Measurements from ENCODE around the gene ROBO1.

ROBO1 gene

DNA sequence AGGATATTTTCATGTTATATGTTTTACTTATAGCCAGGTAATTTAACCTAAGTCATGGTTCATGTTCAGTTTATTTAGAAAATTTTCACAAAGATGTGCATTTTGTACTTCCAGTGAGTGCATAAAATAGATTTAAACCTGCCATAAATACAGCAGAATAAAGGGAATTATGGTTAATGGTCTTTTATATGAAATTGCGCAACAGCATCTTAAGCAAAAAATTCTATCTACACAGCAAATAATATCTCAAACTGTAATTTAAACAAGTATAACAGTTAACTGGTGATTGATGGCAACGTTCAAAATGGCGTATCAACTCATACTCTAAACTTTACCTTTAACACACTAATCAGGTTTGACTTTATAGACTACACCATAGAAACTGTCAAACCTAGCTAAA lies 97.6 kb downstream of the ROBO1 start:
- no peak for DNase-seq (ENCODE audit: low read depth in 2 of 2)

DNA sequence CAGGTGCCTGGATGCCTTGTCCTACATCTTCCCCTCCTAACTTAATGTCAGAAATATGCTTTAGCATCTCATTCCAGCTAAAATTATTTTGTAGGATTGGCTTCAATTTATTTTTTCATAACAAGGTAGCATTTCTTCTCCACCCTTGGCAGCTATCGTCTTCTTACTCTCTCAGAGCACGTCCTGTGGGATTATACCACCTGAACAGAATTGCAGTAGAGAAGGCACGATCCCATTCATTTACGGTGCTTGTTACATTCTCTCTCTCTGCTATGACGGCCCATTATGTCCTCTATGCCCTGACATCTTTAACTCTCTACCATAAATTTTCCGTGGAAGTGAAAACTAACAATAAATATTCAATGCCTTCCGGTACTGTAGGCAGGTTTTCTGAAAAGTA lies 103.3 kb downstream of the ROBO1 start:
- no peak for DNase-seq (ENCODE audit: low read depth in 2 of 2)

DNA sequence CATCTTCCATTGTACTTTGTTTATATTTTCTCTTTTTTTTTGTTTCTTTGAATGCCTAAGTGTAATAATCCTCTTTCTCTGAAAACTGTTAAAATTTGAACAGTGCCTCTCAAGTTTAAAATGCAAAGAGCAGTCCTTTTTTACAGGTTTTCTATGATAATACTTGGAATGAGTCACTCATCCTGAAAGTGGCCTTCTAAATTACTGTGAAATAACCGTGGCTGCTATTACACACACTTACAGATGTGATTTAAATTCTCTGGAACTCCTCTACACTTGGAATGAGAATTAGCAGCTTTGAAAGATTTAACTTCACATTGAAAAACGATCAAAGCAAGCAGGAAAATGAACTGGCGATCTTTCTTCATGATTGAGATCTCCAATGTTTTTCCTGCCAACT lies 105.9 kb downstream of the ROBO1 start:
- no peak for DNase-seq (ENCODE audit: low read depth in 2 of 2)

DNA sequence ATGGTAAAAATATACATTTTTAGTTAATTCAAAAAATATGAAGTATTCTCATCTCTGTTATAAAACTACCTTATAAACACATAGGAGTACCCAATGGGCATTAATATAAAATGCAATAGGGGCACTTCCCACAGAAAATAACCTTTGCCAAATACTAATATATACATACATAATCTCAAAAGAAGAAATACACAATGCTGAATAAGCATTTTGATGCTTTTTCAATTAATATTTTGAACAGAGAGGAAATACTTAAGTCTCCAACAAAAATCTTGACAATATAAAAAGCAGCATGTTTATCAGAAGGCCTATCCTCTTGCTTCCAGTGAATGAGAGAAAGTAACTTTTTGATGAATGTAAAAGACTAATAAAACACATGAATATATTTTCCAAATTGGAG lies 110.7 kb downstream of the ROBO1 start:
- no peak for DNase-seq (ENCODE audit: low read depth in 2 of 2)

DNA sequence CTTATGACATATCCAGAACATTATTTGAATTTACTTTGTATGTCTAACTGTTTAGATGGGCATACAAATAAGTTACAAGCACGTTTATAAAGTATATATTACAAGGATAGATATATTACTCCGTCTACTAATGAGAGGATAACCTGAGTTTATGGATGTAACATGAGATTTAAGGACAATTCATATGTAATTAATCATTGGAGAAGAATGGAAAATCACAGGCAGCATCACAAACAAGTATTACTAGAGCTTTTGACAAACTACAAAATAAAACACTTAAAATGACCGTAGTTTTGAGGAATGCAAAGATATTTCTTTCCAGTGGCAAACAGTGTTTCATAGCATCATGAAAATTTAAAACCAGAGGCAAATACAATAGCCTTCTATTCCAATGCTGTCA lies 113.8 kb downstream of the ROBO1 start:
- DNase-seq (ENCODE audit: low read depth in 2 of 2): no peak

DNA sequence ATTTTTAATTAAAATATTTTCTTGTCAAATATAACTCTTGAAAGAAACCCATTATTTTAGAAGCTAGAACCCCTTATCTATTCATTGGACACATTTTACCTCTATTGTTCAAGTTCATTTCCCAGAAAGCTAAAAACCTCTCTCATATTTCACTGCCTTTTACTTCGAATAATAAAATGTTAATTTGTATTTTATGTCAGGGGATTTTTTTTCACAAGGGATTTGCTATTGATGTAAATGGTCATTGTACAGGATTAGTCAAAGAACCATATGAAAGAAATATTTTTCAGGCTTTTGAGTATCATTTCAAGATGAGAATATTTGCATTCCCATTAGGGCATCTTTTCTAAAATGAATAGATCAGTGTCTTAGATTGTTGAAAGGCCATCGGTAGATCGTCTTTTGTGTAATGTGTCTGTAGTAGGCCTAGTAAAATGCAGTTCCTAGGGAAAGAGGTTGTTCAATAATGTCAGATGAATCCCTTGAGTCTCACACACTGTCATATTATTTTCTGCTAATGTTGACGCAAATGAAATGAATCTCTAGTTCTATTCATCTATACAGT lies 114.5 kb downstream of the ROBO1 start:
- no peak for DNase-seq (ENCODE audit: low read depth in 2 of 2)

DNA sequence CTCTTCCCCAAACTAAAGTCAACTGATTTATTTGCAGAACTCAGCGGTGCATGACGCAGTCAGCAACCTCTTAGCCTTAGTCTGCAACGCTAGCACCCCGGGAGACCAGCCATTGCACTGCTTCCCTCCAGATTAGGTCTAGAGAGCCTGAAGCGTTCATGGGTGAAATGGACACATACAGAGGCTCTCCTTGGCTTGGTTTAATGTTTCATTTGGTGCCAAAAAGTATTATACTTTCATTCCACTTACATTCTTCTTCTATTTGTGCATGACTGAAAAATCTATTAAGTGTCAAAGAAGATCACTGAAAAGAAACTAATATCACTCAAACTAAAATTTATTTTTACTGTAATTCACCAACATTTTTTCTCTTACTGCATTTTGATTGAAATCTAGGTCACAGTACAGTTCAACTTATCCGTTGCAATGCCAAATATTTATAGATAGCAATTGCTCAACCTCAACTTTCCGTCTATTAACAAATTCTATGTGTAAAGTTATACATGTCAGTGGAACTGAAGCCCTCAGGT lies 116.2 kb downstream of the ROBO1 start:
- no peak for DNase-seq (ENCODE audit: low read depth in 2 of 2)

DNA sequence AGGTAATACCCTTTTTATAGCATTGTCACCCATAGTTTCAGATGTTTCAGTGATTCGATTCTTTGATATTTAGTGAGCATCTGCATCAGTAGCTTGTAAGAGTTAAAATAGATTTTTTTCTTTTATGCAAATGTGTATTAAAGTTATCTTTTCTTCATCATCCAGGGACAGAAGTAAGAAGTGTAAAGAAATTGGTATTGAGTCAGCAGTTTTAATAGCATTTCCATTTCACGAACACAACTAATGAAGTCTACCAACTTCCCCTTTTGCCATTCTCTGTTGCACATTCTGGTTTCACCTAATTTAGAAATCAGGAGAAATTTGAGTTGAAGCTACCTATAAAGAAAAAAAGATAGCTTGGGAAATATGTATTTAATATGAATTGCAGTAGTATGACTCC lies 127.9 kb downstream of the ROBO1 start:
- DNase-seq (ENCODE audit: low read depth in 2 of 2): no peak

DNA sequence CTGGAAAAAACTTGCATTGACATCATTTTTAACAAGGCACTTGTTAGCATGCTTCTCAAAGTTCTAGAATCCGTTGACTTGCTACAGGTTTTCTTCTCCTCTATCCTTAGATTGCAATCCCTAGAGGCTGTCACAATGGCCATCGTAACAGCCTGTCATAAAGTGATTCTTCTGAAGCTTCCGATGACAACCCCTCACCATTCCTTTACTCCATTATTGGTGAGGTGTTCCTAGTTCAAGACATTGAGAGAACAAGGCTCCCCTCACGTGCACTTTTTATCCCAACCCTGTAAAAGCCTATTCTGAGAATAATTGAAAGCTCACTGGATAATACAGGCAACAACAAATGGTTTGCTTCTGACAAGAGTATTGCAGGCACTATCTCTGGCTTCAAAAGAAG lies 131.4 kb downstream of the ROBO1 start:
- DNase-seq (ENCODE audit: low read depth in 2 of 2): no peak

DNA sequence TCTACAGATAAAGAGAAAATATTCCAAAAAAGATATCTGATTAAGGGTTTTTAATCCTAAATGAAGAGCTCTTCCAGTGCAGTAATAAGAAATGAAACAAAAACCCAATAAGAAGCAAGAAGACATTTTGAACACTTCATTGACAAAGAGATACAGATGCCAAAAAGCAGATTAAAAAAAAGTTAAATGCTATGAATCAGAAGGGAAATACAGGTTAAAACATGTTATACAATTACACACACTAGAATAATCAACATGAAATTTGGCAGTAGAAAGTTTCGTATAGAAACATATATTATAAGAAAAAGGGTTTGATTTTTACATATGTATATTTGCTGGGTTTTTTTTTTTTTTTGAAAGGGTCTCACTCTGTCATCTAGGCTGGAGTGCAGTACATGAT lies 135.0 kb downstream of the ROBO1 start:
- DNase-seq (ENCODE audit: low read depth in 2 of 2): no peak

DNA sequence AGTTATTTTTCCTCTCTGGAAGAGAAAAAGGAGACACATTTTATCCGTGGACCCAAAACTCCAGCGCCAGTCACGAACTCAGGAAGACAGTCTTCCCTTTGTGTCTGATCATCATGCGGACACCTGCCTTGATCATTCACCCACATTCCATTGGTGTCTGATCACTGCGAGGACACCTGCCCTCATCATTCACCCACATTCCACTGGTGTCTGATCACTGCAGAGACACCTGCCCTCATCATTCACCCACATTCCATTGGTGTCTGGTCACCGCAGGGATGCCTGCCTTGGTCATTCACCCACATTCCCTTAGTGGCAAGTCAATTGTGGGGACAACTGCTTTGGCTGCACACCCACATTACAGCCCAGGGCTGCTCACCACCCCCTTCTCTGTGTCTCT lies 148.9 kb downstream of the ROBO1 start:
- DNase-seq (ENCODE audit: low read depth in 2 of 2): no peak

DNA sequence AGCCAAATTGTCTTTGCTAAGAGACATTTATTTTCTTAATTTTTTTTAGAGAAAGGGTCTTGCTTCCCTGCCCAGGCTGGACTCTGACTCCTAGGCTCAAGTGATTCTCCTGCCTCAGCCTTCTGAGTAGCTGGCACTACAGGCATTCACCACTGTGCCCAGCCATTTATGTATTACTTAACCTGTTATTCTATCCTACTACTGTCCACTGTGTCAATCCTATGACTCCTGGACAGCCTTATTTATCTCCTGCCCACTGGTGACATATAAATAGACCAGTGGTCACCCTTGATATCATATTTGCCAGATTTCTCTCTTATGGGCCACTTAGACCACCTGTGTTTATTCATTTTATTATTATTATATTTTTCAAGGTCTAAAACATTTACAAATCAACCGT lies 161.4 kb downstream of the ROBO1 start:
- no peak for DNase-seq (ENCODE audit: low read depth in 2 of 2)

DNA sequence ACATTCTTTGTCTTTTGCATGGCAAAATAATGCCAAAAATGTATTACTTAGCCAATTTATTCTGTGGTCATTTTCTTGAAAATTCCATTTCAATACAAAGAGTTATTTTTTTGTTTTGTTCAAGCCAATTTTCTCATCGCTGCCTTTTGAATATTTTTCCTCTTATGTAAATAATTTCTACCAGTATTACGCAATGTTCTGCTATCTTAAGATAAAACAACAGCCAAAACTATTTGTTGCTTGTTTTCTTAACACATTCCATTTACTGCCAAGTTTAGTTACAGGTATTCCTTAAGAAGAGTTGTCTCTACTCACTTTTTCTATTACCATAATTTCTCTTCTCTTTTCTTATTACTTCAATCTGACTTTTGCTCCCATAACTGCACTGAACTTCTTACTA lies 163.1 kb downstream of the ROBO1 start:
- no peak for DNase-seq (ENCODE audit: low read depth in 2 of 2)

DNA sequence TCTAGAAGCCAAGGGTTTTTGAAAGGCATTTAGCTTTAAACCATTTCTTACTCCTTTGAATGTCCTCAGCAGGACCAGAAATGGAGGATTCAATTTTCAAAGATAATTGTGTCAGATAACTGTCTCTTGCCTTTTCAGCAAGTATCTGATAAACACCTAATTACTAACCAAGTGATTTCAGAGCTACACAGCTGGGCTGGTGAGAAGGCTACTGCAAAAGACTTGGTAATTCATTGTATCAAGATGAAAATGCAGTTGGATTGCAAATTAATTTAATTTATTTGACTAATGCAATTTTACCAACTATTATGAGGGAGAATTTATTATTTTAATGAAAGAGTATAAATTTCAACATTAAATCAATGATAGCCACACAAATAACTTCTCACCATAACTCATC lies 165.4 kb downstream of the ROBO1 start:
- no peak for DNase-seq (ENCODE audit: low read depth in 2 of 2)

DNA sequence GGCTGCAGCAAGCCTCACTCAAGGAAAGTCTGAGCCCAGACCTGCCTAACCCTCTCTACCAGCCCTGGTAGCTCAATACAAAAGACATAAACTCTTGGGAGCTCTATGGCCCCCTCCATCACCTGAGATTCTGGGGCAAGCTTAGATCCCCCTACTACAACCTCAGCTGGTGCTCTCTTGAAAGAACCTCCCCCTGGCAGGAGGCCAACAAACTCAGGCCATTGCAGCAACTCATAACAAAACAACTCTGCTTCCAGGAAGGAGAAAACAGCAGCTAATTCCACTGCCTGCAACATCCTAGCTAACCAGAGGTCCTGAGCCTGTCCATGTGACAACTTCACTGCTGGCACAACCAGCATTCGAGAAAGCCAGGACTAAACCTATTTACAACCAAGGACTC lies 169.2 kb downstream of the ROBO1 start:
- DNase-seq (ENCODE audit: low read depth in 2 of 2): no peak

DNA sequence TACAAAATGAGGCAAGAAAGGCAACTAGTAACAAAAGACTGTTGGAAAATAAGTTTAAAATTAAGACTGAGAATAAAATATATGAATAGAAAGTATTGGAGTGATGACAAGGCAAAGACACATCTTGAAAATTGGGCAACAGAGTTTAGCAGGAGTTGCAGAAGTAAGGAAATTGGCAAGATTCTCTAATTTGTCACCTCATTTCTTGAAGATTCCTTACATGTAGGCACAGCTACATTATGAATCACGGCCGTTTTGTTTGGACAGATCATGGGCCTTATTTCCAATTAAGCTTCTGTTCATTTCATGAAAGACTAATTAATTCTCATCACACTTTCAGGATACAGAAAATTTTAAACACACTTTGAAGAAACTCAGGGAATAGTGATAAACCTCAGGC lies 170.1 kb downstream of the ROBO1 start:
- no peak for DNase-seq (ENCODE audit: low read depth in 2 of 2)

DNA sequence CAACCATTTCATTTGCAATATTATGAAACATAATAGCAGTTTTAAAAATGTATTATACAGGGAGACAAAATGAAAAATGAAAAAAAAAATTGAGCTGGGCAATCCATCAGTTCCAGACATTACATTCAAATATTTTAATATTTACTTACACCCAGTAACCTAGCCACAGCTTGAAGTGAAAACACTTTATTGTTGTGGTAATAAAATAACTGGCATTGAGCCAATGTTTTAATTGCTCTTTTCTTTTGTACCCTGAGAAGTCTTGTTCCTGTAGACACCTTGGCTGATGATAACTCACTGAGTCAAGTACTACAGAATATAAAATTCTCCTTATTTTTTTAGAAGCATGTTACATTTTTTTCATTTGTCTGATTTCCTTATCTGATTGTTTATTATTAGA lies 180.6 kb downstream of the ROBO1 start:
- no peak for DNase-seq (ENCODE audit: low read depth in 2 of 2)

DNA sequence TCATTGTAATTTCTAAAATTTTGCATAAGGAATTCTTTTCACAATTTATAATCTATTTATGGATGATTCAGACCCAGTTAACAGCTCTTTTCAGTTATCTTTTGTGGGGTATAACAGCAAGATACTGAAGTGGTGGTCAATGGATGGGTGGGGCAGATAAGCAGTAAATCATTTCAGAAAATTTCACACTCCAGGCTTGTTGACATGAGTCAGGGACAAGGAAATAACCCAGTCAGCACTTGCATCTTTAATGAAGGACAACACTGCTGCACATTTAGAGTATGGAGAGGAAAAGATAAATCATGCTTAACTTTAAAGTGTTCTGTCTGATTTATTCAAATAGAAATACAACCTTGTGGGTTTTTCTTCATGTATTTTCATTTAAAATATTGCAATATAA lies 181.6 kb downstream of the ROBO1 start:
- DNase-seq (ENCODE audit: low read depth in 2 of 2): no peak

DNA sequence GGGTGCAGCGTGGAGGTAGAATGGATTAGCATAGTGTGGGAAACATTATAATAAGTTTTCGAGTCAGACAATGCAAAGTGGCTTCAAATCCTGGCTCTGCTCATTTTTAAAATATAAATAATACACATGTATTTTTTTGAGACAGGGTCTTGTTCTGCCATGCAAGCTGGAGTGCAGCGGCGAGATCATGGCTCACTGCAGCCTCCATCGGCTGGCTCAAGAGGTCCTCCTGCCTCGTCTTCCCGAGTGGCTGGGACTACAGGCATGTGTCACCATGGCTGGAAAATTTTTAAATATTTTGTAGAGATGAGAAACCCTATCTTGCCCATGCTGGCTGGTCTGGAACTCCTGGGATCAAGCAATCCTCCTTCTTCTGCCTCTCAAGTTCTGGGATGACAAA lies 194.9 kb downstream of the ROBO1 start:
- DNase-seq (ENCODE audit: low read depth in 2 of 2): no peak

DNA sequence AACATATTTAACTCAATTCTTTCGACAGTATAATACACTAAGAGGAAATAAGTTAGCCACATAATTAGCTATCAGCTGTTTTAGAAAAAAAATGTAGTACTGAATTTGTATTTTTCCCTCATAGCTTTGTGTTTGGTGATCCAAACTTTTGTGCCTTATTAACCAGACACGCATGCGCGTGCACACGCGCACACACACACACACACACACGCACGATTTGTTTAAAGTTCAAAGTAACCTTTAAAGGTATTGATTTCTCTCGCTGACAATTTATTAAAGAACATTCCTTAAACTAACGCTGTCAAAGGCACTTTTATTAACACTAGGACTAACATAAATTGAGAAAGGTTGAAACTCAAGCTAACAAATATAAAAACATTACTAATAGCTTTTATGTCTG lies 198.9 kb downstream of the ROBO1 start:
- no peak for DNase-seq (ENCODE audit: low read depth in 2 of 2)

DNA sequence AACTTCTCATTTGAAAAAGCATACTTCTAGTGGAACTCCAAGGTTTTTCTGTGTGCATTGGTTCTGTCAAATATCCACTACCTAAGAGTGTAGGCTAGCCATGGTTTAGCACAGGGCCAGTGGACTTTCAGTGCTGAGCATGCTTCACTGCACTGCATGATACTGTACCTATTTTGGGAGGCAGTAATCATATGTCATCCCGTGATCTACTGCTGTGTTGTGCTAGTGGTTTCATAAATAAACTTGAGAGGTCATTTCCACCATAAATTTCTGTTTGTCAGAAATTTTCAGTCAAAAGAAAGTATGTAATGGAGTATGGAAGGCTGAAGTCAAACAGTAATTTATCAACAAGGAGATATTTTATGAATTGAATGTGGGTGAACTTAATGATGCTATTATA lies 203.6 kb downstream of the ROBO1 start:
- DNase-seq (ENCODE audit: low read depth in 2 of 2): no peak

DNA sequence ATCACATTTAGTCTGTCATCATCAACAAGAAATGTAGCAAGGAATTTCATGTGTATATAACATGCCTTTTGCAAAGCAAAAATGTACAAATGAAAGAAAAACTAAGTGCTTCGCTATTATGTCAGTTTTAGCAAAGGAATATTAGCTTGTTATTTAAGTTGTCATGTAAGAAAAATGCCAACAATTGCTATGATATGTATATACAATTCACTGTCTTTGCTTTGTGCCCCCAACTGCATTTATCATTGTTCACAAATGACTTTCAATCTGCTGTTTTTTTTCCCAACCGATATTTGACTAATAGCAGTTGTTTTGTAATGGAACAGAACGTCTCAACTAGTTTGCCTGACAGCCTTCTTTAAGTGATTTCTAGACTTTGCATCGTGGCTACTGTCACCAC lies 207.1 kb downstream of the ROBO1 start:
- no peak for DNase-seq (ENCODE audit: low read depth in 2 of 2)

DNA sequence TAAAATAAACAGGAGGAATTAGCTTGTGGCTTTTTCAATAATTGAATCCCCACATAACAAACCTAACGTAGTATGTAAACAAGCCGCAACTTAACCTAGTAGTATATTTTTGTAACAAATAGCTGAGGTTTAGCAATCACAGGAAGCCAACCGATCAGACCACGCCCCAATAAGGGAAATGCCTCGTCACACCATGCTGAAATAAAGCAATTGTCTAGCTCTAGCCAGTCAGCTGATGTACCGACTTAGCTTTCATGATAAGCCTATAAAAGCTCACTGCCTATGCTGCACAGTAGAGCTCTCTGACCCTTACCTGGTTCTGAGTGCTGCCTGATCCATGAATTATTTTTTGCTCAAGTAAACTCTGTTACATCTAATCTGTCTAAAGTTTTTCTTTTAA lies 208.9 kb downstream of the ROBO1 start:
- no peak for DNase-seq (ENCODE audit: low read depth in 2 of 2)

DNA sequence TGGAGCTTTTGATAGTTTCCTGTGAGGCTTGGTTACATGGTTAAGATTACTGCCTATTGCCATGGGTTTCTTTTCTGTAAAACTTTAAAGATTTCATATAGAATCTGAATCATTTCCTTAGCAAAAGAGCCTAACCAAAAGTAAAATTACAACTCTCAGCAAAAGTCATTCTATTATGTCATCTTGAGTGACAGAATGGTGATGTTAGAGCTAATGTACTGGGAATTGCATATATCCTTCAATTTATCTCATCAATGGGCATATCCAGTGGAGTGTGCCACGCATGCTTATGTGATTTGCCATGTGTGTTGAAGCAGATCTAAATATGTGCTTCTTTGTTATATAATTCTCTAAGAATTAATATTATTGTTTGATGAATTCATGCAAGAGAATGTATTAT lies 212.1 kb downstream of the ROBO1 start:
- no peak for DNase-seq (ENCODE audit: low read depth in 2 of 2)

DNA sequence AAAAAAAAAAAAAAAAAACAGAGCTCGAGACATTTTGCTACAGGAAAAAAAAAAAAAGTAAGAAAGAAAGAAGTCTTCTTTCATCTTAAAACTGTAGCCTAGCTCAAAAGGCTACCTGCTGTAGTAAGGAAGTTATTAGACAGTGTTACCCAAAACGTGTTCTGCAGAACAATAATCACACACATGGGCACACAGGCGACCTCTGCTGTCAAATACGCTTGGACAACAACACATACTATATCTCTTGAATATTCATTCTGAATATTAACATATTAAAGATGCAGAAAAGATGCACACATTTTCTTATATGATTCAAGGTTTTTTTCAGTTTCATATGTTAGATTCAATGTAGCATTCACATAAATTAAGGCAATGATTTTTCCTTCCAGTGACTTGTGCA lies 215.8 kb downstream of the ROBO1 start:
- no peak for DNase-seq (ENCODE audit: low read depth in 2 of 2)

Data from stimulated activated CD4-positive, alpha-beta T cell treated with anti-CD3 and anti-CD28 coated beads, Interleukin-15, amount 100 ng/mL, for 48 hours (primary cell).